Kasumi-1 (cell line): Measurements from ENCODE around the gene NOL8.

ENCODE experiments used
- DNase-seq, 2 experiments: peaks; one replicate each; lab custom pipeline; 2025; lab: John Stamatoyannopoulos, UW

NOL8 gene

DNA sequence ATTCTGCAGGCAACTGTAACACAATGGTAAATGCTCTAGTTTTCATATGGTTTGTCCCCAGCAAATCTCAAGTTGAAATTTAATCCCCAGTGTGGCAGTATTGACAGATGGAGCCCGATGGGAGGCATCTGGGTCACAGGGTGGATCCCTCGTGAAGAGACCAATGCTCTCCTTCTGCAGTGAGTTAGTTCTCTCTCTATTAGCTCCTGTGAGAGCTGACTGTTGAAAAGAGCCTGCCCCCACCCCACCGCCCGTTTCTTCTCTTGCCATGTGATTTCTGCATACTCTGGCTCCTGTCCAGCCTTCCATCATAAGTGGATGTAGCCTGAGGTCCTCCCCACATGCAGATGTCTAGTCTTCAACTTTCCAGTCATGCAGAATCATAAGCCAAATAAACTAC lies 58.7 kb downstream of the NOL8 start:
- DNase-seq = no peak

DNA sequence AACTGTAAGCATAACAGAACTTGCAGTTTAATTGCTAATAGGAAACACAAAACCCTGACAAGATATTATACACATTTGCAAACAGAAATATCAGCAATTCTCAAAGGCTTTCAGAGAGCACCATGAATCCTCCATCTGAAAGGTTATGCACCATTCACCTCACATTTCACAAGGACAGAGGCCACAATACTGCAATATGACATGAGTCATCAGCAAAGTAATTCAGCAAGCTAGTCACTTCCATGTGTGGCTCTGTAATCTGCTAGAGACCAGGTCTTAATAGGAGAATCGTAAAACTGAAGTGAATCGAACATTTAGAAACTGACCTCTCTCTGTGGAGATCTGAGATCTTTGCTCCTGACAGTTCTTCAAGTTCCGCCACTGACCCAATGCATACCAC lies 60.0 kb downstream of the NOL8 start:
- peak in 1 of 2 experiments; percentile 5 for DNase-seq

DNA sequence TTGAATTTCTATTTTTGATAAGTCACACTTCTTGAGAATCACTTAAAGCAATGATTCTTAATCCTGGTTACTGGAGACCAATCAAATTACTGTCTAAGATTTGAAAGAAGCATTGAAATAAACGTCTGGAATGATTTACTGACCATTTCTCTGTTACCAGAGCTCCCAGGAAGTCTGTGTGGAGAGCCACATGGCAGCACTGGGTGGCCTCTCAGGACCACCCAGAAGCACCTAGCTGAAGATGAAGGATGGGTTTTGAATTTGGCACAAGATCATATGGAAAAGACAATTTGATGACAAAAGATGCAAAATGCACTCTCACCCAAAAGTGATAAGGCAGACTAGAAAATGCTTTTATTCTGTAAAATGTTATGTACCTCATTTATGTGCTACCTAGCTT lies 62.0 kb downstream of the NOL8 start:
- no peak for DNase-seq

DNA sequence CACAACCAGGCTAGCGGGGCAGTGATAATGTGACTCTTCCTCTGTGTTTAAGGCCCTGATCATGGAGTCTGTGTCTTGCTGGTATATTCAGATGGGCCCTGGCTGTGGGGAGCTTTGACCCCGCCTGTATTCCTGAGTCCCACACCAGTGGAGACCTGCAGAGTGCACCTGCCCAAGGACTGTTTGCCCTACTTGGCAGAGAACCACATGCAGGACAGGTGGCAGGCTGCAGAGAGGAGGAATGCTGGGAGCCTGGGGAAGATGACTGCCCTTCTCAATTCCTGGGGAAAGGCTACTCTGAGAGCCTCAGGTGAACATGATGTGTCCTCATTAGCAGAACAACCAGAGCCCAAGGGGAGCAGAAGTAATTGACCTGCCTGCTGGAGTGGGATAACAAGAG lies 67.8 kb downstream of the NOL8 start:
- DNase-seq = no peak

DNA sequence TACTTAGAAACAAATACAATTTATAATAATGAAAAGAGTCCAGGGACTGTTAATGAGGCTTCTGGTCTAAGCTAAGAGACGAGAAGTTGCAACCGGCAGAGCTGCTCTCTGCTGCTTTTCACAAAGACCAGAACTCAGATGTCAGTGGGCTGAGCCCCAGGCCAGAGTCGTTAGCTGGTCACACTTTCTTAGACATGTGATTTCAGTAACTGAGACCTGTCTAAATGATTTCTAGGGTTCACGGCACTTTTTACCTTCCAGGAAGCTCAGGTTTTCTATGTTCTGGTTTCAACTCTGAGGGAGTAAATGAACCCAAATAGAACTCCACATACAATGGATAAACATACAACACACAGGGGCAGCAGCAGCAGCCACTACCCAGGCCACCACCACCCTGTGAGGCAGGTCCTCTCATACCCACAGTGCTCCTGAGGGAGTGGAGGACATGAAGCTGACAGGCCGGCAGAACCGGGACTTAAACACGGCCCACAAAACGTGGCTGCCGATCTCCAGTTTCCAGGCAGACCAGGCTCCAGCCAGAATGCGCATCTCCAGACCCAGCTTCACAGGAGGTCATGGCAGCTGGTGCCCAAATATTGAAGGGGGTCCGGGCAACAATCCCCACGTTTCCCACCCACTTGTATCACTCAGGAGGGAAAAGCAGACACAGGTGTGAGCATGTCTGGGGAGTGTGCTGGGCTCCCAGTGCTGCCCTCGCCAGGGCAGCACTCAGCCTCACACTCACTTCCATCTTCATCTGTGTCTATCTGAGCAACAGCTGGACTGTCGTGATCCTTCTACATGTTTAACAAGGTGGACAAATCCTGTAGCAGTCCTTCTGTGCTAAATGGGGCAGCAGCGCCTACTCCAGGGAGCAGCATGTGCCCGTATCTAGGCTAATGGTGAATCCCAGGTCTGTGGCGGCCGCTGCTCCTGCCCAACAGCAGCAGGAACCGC lies 70.5 kb downstream of the NOL8 start:
- DNase-seq = no peak

DNA sequence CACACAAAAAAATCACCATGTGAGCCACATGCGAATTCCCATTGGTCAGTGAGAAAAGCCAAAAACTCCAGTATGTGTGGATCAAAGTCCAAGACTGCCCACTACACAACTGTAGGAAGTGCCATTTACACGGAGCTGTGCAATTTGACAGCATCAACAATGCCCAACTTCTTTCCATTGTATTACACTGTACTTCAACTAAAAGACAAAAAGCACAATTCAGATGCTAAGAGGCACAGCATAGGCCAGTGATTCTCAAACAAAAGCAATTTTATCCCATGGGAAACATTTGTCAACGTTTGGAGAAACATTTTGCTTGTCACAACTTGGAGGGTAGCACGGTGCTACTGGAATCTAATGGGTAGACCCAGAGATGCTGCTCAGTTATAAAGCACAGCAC lies 71.5 kb downstream of the NOL8 start:
- DNase-seq = no peak

DNA sequence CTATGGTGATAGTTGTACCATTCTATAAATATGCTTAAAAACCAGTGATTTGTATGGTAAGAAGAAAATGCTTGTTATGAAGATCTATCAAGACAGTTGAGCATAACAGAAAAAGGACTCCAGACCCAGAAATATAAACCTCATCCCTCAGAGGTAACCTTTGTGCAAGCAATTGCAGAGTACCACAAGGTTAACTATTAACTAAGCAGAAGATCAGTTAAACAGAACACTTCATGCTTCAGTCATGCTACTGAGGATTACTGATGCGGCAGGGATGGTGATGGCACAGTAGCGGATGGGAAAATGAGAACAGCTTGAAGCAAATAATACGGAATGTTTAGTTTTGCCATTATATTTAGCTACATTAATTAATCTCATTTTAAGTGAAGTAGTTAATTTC lies 77.2 kb downstream of the NOL8 start:
- no peak for DNase-seq
